Measurements from ENCODE around the gene SLC25A25. TPM values are rescaled to one million over a fixed set of nuclear protein-coding genes. Genes with fewer than 3 reads are reported as not detected.

The SLC25A25 gene
- polyA plus RNA-seq, 1 experiment: 12.9 TPM

GRCh38 chr9:128085943-128086342, 17.9 kb downstream of the SLC25A25 start:
- Histone ChIP-seq H3K27me3 (ENCODE audit: control insufficient read depth, insufficient read depth, low read length) (no peaks in the 10 kb centered on the region), H3K36me3 (ENCODE audit: control insufficient read depth, insufficient read depth, low read length) (no peaks in the 10 kb centered on the region; the same call in 1 of the 2 replicates), H3K4me3 (ENCODE audit: low read depth, low read length) (no peak overlapping the region)
- CTCF ChIA-PET: interaction anchor here (1.7 kb wide), 1 partner anchor 143 kb away, joined by 12 read pairs; no protein-coding TSS in a partner anchor
- POLR2A ChIA-PET: no interaction called here
- TF ChIP-seq CTCF (IDR thresholded peaks at IDR 0.05; ENCODE audit: insufficient read depth, low read depth, low read length): no peak
- no peak for DNase-seq (ENCODE audit: low read depth)

GRCh38 chr9:128087262-128087661, 19.2 kb downstream of the SLC25A25 start:
- POLR2A ChIA-PET: no interaction called here
- no peak overlapping the region for H3K4me3 ChIP-seq (ENCODE audit: low read depth, low read length)
- CTCF ChIA-PET: interaction anchor here (1.0 to 1.2 kb wide), 2 partner anchors 30 to 145 kb away, joined by 3 to 5 read pairs; no protein-coding TSS in a partner anchor
- H3K27me3 ChIP-seq (ENCODE audit: control insufficient read depth, insufficient read depth, low read length): no peaks in the 10 kb centered on the region
- no peak for DNase-seq (ENCODE audit: low read depth)
- no peaks in the 10 kb centered on the region; the same call in 1 of the 2 replicates for H3K36me3 ChIP-seq (ENCODE audit: control insufficient read depth, insufficient read depth, low read length)
- TF ChIP-seq CTCF (IDR thresholded peaks at IDR 0.05; ENCODE audit: insufficient read depth, low read depth, low read length): no peak

DNA sequence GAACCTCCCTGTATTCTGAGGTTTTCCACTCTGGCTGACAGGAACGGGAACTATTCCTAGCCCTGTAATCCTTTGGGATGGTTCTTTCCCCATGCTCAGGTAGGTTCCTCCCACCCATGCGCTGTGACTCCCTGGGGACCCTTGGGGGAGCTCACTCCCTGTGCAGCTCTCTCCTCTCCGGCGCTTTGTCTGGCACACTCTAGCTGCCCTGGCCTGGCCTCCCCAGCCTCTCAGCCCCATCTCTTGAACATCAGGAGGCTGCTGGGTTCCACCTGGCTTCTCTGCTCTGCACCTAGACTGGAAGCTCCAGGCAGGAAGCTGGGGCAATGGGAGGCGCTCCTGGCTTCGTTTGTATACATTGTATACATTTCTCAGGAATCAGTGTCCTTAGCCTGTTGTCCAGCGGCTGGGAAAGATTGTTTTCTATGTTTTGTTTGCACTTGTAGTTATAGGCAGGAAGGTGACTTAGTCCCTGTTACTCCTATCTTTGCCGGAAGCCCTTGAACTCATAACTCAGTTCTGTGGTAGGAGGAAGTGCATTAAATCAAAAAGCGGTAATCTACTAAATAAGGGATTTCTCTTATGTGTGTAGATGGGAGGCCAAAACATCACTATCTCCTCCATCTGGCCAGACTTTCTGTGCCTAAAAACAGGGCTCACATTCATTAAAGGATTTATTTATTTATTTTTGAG, 20.4 kb downstream of the SLC25A25 start:
- Histone ChIP-seq H3K36me3 (ENCODE audit: control insufficient read depth, insufficient read depth, low read length) (no peaks in the 10 kb centered on the region), H3K27me3 (ENCODE audit: control insufficient read depth, insufficient read depth, low read length) (no peaks in the 10 kb centered on the region), H3K4me3 (ENCODE audit: low read depth, low read length) (no peak overlapping the region)
- no peak for DNase-seq (ENCODE audit: low read depth)
- POLR2A ChIA-PET: no interaction called here
- no peak for TF ChIP-seq CTCF (IDR thresholded peaks at IDR 0.05; ENCODE audit: insufficient read depth, low read depth, low read length)
- CTCF ChIA-PET: interaction anchor here (0.5 to 1.2 kb wide), 5 partner anchors 29 to 1052 kb away, joined by 3 to 7 read pairs (median 4); no protein-coding TSS in a partner anchor

DNA sequence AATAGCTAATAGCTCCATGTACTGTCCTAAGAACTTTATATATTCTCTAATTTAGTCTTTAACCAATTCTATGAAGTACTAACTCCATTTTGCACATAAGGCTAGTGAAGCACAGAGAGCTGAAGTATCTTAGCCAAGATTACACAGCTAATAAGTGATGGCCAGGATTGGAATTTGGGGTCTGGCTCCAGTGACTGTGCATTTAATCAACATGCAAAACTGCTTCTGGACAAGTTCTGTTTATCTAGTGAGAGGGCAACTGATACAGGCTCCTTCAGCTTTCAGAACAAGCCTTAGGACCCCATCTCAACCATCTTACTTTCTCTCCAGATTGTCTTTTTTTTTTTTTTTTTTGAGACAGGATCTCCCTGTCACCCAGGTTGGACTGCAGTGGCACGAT, 21.3 kb downstream of the SLC25A25 start:
- Histone ChIP-seq H3K27me3 (ENCODE audit: control insufficient read depth, insufficient read depth, low read length) (no peaks in the 10 kb centered on the region), H3K4me3 (ENCODE audit: low read depth, low read length) (no peak overlapping the region), H3K36me3 (ENCODE audit: control insufficient read depth, insufficient read depth, low read length) (no peaks in the 10 kb centered on the region)
- no peak for DNase-seq (ENCODE audit: low read depth)
- CTCF ChIA-PET: interaction anchor here (0.7 to 1.0 kb wide), 2 partner anchors 147 to 1244 kb away, joined by 4 read pairs; no protein-coding TSS in a partner anchor
- POLR2A ChIA-PET: no interaction called here
- no peak for TF ChIP-seq CTCF (IDR thresholded peaks at IDR 0.05; ENCODE audit: insufficient read depth, low read depth, low read length)

DNA sequence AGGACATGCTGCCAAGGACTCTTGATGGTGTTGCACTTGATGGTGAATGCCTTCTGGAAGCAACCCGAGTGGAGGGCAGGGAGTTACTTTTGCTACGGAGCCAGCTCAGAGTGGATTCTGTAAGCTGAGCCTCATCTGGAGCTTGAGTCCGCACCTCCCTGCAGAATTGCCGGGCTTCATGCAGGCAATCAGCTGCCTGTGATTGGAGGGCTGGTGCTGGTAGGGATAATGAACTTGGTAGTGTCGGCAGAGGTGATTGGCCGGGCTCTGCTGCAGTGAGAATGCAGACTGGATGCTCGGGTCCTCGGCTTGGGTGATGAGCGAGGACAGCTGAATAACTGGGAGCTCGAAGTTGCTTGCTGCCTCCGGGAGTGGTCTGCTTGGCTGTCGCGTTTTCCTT, 23.1 kb downstream of the SLC25A25 start:
- CTCF ChIA-PET: interaction anchor here (0.7 to 4.7 kb wide), 8 partner anchors 10 to 169 kb away, joined by 3 to 40 read pairs (median 4); no protein-coding TSS in a partner anchor
- POLR2A ChIA-PET: interaction anchor here (0.6 kb wide), 1 partner anchor 647 kb away, joined by 20 read pairs; no protein-coding TSS in a partner anchor
- H3K27me3 ChIP-seq (ENCODE audit: control insufficient read depth, insufficient read depth, low read length): no peaks in the 10 kb centered on the region
- H3K4me3 ChIP-seq (ENCODE audit: low read depth, low read length): peak overlapping the region; percentile 36
- TF ChIP-seq CTCF (IDR thresholded peaks at IDR 0.05; ENCODE audit: insufficient read depth, low read depth, low read length): no peak
- peak; percentile 80 for DNase-seq (ENCODE audit: low read depth)
- H3K36me3 ChIP-seq (ENCODE audit: control insufficient read depth, insufficient read depth, low read length): no peaks in the 10 kb centered on the region

Measured in BJ (cell line).